Activated CD4-positive, alpha-beta T cell treated with anti-CD3 and anti-CD28 coated beads for 24 hours (primary cell): ENCODE results near the gene FARP1.

ENCODE experiments used
- DNase-seq, 2 donors: peaks; one replicate each; pipeline ENCODE4 v3.0.0-alpha.2; 2020; ENCODE audit warnings: low read depth in 2 of 2

Gene FARP1

DNA sequence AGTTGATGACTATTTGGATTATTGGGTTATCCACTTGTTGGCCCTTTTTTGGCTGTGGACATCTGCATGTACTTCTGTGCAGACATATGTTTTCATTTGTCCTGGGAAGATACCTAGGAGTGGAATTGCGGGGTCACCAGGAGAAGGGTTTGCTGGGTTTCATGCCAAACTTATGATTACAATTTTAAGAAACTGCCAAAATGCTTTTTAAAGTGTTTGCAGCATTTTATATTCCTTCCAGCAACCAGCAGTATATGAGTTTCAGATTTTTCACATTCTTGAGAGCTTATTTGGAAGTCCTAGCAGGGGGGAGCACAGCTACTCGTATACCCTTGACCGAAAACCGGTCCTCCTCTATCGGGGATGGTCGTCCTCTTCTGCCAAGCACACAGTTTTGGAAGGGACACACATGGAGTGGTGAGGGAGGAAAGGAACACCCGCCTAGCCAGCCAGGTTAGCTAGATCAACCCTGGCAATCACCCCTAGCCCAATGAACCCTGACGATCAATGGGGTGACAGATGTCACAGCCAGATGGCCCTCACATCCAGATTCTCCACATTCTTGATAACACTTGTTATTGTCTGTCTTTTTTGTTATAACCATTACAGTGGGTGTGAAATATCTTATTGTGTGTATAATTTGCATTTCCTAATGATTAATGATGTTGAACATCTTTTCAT is 60.9 kb downstream of the FARP1 start:
- DNase-seq: no peak

DNA sequence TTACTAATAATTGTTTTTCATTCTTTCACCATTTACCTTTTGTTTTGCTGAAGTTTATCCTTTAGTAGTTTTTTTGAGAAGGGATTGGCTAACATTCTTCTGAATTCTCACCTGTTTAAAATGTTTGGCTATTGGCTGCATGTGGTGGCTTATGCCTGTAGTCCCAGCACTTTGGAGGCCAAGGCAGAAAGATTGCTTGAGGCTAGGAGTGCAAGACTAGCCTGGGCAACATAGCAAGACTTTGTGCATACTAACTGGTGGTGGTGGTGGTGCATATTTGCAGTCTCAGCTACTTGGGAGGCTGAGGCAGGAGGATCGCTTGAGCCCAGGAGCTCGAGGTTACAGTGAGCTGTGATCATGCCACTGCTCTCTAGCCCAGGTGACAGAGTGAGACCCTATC is 61.7 kb downstream of the FARP1 start:
- DNase-seq: no peak

DNA sequence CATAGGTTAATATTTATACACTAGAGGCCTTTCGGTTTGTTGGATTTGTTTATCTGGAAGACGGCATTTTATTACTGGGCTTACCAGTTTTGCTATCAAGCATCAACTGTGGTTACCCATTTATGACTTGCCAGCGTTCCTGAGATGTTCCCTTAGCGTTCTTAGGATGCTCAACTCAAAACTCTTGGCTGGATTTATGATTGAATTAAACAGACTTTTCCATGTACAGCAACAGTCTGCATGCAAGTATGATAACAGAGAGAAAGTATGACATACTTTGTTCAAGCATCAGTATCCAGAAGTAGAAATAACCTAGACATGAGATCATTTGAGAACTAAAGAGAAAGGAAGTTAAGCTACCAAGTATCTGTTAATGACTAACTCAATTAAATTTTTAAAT is 64.1 kb downstream of the FARP1 start:
- DNase-seq: no peak

DNA sequence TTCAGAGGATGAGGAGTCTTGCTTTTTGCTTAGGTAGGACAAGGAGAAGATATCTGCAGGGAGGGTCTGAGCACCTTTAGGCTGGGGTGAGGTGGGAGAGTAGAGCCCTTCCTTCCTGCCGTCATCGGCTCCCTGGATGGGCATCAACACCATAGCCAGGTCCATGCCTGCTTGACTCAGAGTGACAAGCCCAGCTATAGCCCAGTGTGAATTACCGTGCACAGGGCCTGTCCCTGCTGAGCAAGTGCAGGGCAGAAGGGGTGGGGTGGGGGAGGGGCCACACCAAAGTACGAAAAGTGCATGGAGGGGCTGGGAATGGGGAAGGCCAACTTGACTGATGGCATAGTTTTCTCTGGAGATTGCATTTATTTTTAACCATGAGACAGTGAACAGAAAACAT is 64.5 kb downstream of the FARP1 start:
- DNase-seq: no peak

DNA sequence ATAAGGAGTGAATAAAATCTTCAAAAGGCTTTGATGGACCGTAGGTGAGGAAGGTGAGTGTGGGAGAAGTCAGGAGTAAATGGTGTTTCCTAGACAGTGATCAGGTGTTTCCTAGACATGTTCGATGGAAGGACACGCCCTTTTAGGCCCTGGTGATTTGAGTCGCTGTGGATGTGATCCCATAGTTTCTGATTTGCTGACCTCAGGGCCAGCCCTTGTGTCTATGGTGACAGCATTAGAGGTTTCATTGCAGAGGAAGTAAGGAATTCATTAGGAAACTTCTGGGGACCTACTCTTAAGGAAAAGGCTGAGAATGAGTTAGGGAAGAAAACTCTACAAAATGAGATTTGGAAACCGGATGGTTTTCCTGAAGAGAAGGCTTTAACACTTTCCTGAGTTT is 65.7 kb downstream of the FARP1 start:
- no peak for DNase-seq

- no peak for DNase-seq
Observed at GRCh38 chr13:98212763-98213162, 69.9 kb downstream of the FARP1 start.

- no peak for DNase-seq
Observed at GRCh38 chr13:98213354-98213753, 70.5 kb downstream of the FARP1 start.

GRCh38 chr13:98214008-98214643 is 71.2 kb downstream of the FARP1 start:
- no peak for DNase-seq

DNA sequence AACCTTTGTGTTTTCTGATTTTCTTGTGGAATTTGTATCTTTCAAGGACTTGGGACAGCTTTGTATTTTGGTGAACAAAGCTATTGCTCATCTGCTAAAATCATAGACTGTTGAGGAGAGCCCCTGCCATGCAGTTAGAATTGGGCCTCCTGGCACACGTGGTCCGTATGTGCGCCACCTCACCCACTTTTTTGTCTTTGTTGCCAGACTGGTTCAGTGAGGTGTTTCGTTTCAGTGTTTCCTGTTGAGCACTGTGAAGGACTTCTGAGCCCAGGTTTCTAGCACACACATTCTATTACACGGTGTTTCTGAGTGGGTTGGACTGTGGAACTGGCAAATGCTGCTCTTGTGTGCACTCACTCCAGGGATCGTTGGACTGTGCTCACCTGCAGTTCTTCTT is 71.8 kb downstream of the FARP1 start:
- DNase-seq: no peak

GRCh38 chr13:98215508-98215907 is 72.6 kb downstream of the FARP1 start:
- no peak for DNase-seq

- no peak for DNase-seq
Observed at GRCh38 chr13:98216135-98216565, 73.3 kb downstream of the FARP1 start.

DNA sequence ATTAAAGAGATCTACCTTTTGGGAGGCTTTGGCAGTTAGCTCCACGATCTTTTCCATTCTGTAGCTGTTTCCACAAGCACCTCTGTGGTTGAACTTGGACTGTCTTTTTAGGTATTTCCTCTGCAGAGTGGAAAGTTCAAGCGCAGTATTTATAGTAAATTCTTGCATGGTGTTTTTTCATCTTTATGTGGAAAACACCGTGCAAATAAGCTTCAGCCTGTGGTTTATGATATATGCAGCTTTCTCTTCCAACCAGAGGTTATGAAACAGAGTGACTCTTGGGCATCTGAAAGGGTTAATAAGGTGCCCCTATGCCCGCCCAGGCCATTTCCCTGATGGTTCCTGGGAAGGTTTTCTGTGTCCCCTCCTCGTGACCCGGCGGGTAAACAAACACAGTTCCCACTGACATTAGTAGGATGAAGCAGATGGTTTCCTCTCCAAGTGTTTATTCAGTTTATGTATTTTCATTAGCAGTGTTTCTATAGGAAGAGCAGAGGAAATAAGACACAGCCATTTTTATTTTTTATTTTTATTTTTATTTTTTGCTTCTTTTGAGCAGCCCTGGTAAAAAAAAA is 73.9 kb downstream of the FARP1 start:
- DNase-seq: no peak

DNA sequence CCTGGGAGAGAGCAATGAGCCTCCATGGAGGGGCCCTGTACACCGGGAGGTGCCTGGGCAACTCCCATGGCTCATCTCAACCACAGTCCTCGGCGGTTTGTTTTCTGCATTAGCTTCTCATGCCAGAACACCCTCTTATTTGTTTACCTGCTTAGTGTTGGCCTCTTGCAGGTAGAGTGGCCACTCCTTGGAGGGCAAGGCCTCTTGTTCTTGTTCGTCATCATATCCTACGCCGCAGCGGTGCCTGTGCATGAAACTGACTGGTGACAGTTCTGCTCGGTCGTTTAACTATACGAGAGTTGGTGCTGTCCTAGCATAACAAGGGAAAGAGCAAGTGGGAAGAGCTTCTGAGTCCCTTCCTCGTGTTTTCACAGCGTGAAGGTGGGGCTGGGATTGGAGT is 74.7 kb downstream of the FARP1 start:
- DNase-seq: no peak

- no peak for DNase-seq
Observed at GRCh38 chr13:98219685-98220084, 76.8 kb downstream of the FARP1 start.

GRCh38 chr13:98220271-98220791 is 77.4 kb downstream of the FARP1 start:
- no peak for DNase-seq

- no peak for DNase-seq
Observed at GRCh38 chr13:98221234-98221633, 78.3 kb downstream of the FARP1 start.

DNA sequence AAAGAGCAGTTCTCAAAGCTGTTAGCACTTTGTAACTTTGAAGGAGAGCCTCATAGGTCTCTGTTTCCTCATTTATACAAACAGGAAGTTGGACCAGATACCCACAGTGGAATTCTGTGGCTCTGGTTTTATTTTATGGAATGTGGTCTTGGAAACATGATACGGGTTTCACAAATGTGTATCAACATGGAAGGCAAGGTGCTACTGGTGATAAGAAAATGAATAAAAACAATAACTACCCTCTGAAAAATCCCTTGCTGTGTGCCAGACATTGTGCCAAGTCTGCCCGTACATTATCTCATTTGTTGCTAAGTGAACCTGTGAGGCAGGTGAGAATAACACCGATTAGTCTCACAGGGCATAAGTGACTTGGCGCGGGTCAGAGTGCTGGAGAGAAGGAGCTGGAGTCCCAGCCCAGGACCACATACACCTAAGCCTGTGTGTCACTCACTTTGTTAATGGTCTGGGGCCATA is 79.2 kb downstream of the FARP1 start:
- no peak for DNase-seq

GRCh38 chr13:98222816-98223215 is 79.9 kb downstream of the FARP1 start:
- DNase-seq: no peak

DNA sequence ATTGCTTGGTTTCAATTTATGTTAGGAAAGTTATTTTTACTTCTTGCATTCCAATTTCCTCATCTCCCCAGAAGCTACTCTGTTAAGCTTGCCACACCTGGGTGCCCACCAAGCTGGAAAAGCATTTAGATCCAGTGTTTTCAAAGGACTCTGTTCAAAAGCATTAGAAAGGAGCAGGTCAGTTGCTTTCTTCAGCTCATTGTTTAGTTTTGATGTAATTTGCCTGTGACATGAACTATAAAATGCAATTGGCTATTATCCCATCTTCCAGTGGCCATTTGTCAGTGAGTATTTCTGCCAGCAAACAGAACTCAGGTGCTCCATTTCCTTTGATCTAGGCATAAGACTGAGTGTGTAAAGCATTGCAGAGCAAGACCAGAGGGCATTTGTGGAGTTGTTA is 80.8 kb downstream of the FARP1 start:
- no peak for DNase-seq

- no peak for DNase-seq
Observed at GRCh38 chr13:98224557-98224956, 81.7 kb downstream of the FARP1 start.

- DNase-seq: no peak
Observed at GRCh38 chr13:98225036-98225940, 82.4 kb downstream of the FARP1 start.

GRCh38 chr13:98226496-98226895 is 83.6 kb downstream of the FARP1 start:
- DNase-seq: no peak
